Measurements from ENCODE around the gene DAZAP2. TPM values are rescaled to one million over a fixed set of nuclear protein-coding genes. Genes with fewer than 3 reads are reported as not detected.
"Not testable (repeated sequence)": the region's sequence is repeated elsewhere in the genome, so short reads cannot be mapped to it uniquely, and the experiment has no call there.

DAZAP2 gene
- polyA plus RNA-seq, 6 donors from 2014 or later = 1,454 to 3,149 (median 1,632) TPM

GRCh38 chr12:51270067-51270950 lies 31.7 kb downstream of the DAZAP2 start, which contains the start of gene SMAGP:
SMAGP (minus strand) TSS chr12:51270415; CDS start chr12:51269278, 1,137 bp downstream.
- H3K4me1 Mint-ChIP-seq = peaks cover 29 to 34% (median 30%) of the 10 kb centered on the region in 3 donors
- peaks cover 0 to 2% (median 0%) of the 10 kb centered on the region in 7 donors for H3K9me3 Mint-ChIP-seq
- H3K27me3 Mint-ChIP-seq = no peaks in the 10 kb centered on the region
- peak within 1 kb of the TSS; percentile 92 to 96 (median 94) for H3K27ac Mint-ChIP-seq
- DNase-seq (peak; percentile 77), ATAC-seq (ENCODE audit: low read depth in 2 of 2) (peak; percentile 70 to 77)
- H3K4me3 Mint-ChIP-seq = peak within 1 kb of the TSS; percentile 93 to 99 (median 96)
- H3K36me3 Mint-ChIP-seq = peaks cover 0 to 4% of the 10 kb centered on the region in 2 donors

GRCh38 chr12:51270951-51271518 lies 32.4 kb downstream of the DAZAP2 start:
- Mint-ChIP-seq H3K9me3 (no peaks in the 10 kb centered on the region), H3K4me1 (peaks cover 25 to 27% (median 25%) of the 10 kb centered on the region in 3 donors)
- no peak for DNase-seq

GRCh38 chr12:51272810-51273209 lies 34.2 kb downstream of the DAZAP2 start:
- peak overlapping the region in 2 of 8 donors; percentile 15 to 18 for H3K4me3 Mint-ChIP-seq
- not testable (repeated sequence) for H3K27ac Mint-ChIP-seq; H3K9me3 Mint-ChIP-seq; H3K36me3 Mint-ChIP-seq; ATAC-seq (ENCODE audit: low read depth in 2 of 2); H3K27me3 Mint-ChIP-seq; DNase-seq
- peaks cover 21 to 24% (median 21%) of the 10 kb centered on the region in 3 donors for H3K4me1 Mint-ChIP-seq

More at GRCh38 chr12:51270951-51271518, 32.4 kb downstream of the DAZAP2 start:
- Mint-ChIP-seq H3K27ac (peak overlapping the region in 5 of 6 donors; percentile 91 to 94 (median 93)), H3K4me3 (peak overlapping the region; percentile 93 to 99 (median 96)), H3K36me3 (no peaks in the 10 kb centered on the region), H3K27me3 (no peaks in the 10 kb centered on the region)
- ATAC-seq (ENCODE audit: low read depth in 2 of 2) = peak in 1 of 2 donors; percentile 11

- Mint-ChIP-seq H3K9me3 (no peaks in the 10 kb centered on the region), H3K4me3 (peak overlapping the region in 1 of 8 donors; percentile 37), H3K27me3 (no peaks in the 10 kb centered on the region), H3K4me1 (peaks cover 8 to 14% (median 12%) of the 10 kb centered on the region in 3 donors), H3K27ac (no peak overlapping the region), H3K36me3 (no peaks in the 10 kb centered on the region)
- ATAC-seq (ENCODE audit: low read depth in 2 of 2) (no peak), DNase-seq (no peak)
Measured at GRCh38 chr12:51275088-51275487, 36.5 kb downstream of the DAZAP2 start.

- H3K27ac Mint-ChIP-seq = peak overlapping the region in 3 of 6 donors; percentile 32 to 51 (median 44)
- H3K36me3 Mint-ChIP-seq = peaks cover 0 to 10% of the 10 kb centered on the region in 2 donors
- DNase-seq (no peak), ATAC-seq (ENCODE audit: low read depth in 2 of 2) (no peak)
- H3K9me3 Mint-ChIP-seq = no peaks in the 10 kb centered on the region
- H3K4me3 Mint-ChIP-seq = no peak overlapping the region
- H3K27me3 Mint-ChIP-seq = no peaks in the 10 kb centered on the region
- H3K4me1 Mint-ChIP-seq = peaks cover 3 to 8% (median 6%) of the 10 kb centered on the region in 3 donors
Measured at GRCh38 chr12:51281202-51281924, 42.7 kb downstream of the DAZAP2 start.

GRCh38 chr12:51285843-51286242 lies 47.2 kb downstream of the DAZAP2 start:
- peaks cover 0 to 5% of the 10 kb centered on the region in 2 donors for H3K36me3 Mint-ChIP-seq
- H3K9me3 Mint-ChIP-seq = no peaks in the 10 kb centered on the region
- peak overlapping the region in 4 of 6 donors; percentile 9 to 79 (median 39) for H3K27ac Mint-ChIP-seq
- no peaks in the 10 kb centered on the region for H3K27me3 Mint-ChIP-seq
- ATAC-seq (ENCODE audit: low read depth in 2 of 2) (no peak), DNase-seq (no peak)
- no peak overlapping the region for H3K4me3 Mint-ChIP-seq
- H3K4me1 Mint-ChIP-seq = peaks cover 0 to 1% (median 0%) of the 10 kb centered on the region in 3 donors

GRCh38 chr12:51291603-51292513 lies 53.2 kb downstream of the DAZAP2 start:
- Mint-ChIP-seq H3K27ac (peak overlapping the region in 3 of 6 donors; percentile 44 to 85 (median 52)), H3K4me3 (peak overlapping the region in 1 of 8 donors; percentile 37), H3K36me3 (peaks cover 0 to 15% of the 10 kb centered on the region in 2 donors)
- not testable (repeated sequence) for H3K27me3 Mint-ChIP-seq, H3K4me1 Mint-ChIP-seq, H3K9me3 Mint-ChIP-seq, DNase-seq
- peak in 1 of 2 donors; percentile 45 for ATAC-seq (ENCODE audit: low read depth in 2 of 2)

Other genes starting within 250 kb of the DAZAP2 start
- 10 to 100 TPM in 2 of 6 donors, 1 to 10 TPM in 4; 7.7 to 14.5 (median 9.4) TPM for gene SLC11A2, start 212.4 kb upstream of the DAZAP2 start, polyA plus RNA-seq (ENCODE audit: low read depth in 6 of 6)
- 10 to 100 TPM; 17.9 to 32.7 (median 24.8) TPM for gene LETMD1, start 190.5 kb upstream of the DAZAP2 start, polyA plus RNA-seq (ENCODE audit: low read depth in 6 of 6)
- gene CSRNP2, start 155.2 kb upstream of the DAZAP2 start, polyA plus RNA-seq (ENCODE audit: low read depth in 6 of 6) = 1 to 10 TPM in 5 of 6 donors, not detected in 1; 1.8 to 6.9 (median 4.3) TPM
- gene TFCP2, start 65.7 kb upstream of the DAZAP2 start, polyA plus RNA-seq (ENCODE audit: low read depth in 6 of 6) = 10 to 100 TPM in 5 of 6 donors, 1 to 10 TPM in 1; 9.7 to 14.0 (median 13.1) TPM
- 1 to 10 TPM in 5 of 6 donors, not detected in 1; 1.1 to 3.4 (median 1.7) TPM for gene POU6F1, start 20.8 kb upstream of the DAZAP2 start, polyA plus RNA-seq (ENCODE audit: low read depth in 6 of 6)
- gene SMAGP, start 31.6 kb downstream of the DAZAP2 start, polyA plus RNA-seq (ENCODE audit: low read depth in 6 of 6) = 10 to 100 TPM; 26.8 to 55.3 (median 41.1) TPM
- 100 to 1,000 TPM in 2 of 6 donors, 10 to 100 TPM in 4; 74.2 to 140 (median 86.5) TPM for gene BIN2, start 85.3 kb downstream of the DAZAP2 start, polyA plus RNA-seq (ENCODE audit: low read depth in 6 of 6)
- gene CELA1, start 107.9 kb downstream of the DAZAP2 start, polyA plus RNA-seq (ENCODE audit: low read depth in 6 of 6) = not detected
- 10 to 100 TPM in 5 of 6 donors, 1 to 10 TPM in 1; 3.3 to 25.6 (median 13.2) TPM for gene GALNT6, start 152.6 kb downstream of the DAZAP2 start, polyA plus RNA-seq (ENCODE audit: low read depth in 6 of 6)
- gene SLC4A8, start 186.0 kb downstream of the DAZAP2 start, polyA plus RNA-seq (ENCODE audit: low read depth in 6 of 6) = 1 to 10 TPM in 4 of 6 donors, under 1 TPM in 2; 0.34 to 6.2 (median 1.6) TPM

Data from naive B cell (primary cell).